GM03348 (cell line): Measurements from ENCODE around the gene SLC25A18.
A peak's percentile ranks its signal among the peaks of the same experiment; 100 is the strongest.
"Not testable (repeated sequence)": the region's sequence is repeated elsewhere in the genome, so short reads cannot be mapped to it uniquely, and the experiment has no call there.

Experiments
- DNase-seq: peaks from one replicate; pipeline ENCODE4 v3.0.0; 2012; ENCODE audit warnings: low spot score

The SLC25A18 gene

DNA sequence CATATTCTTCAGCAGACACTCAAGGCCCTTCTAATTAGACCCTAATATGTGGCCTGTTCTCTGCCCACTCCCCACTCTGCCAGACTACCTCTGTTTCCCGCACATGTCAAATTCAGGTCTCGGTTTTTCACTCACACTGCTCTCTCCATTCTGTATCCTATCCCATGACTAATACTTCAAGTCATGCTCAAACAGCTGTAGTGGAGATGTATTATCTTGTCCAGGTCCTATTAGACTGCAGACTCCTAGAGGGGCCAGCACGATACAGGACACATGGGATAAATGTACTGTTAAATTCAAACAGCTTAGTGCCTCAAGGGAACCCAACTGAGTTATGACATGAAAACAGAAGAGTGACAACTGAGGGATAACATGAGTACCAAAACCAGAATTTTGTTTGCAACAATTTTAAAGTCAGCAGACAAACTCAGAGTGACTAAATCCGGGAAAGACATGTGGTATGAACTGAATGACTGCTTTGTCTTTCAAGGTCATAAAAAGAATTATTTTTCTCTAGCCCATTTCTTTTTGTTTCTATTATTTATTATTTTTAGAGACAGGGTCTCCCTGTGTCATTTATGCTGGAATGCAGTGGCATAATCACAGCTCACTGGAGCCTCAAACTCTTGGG, 44.7 kb downstream of the SLC25A18 start:
- no peak for DNase-seq

DNA sequence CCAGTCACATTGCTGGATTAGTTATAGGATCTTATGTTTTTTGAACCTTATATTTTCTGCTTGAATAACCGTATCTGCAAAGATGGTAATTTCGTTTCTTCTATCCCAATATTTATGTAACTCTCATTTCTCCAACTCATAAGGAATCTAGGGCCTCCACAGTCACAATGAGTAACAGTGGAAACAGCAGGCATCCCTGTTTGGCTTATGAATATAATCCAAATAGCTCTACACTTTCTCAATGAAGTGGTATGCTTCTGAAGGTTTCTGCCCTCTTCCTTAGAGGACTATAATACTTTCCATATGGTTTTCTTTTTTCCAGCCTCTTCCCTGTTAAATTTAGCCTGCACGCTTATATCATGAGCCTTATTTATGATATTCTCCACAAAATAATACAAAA, 48.8 kb downstream of the SLC25A18 start:
- DNase-seq: no peak

DNA sequence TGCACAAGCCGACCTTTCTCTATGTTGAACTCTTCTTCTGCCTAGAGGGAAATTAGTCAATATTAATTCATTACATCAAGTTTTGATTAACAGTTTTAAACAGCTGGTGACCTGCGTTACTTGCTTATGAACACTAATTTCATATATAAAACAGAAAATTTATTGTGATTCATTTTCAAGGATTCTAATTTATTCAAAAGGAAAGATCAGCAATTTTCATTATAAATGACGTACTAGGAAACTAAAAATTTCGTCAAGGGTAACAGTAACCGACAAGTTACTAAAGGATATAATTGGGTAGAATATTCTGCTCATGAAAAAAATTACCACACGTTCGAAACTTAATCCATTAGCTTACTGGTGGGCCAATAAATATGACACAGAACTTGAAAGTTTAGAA, 50.0 kb downstream of the SLC25A18 start:
- no peak for DNase-seq

DNA sequence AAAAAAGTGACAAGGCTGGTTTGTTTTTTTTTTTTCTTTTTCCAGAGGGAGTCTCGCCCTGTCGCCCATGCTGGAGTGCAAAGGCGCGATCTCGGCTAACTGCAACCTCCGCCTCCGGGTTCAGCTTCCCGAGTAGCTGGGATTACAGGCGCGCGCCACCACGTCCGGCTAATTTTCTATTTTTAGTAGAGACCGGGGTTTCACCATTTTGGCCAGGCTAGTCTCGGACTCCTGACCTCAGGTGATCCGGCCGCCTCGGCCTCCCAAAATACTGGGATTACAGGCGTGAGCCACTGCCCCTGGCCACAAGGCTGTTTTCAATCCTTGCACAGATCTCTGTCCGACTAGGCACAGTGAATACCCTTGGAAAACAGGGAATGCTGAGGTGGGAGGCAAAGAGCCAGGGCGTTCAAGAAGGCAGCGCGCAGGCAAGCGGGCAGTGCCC, 64.7 kb downstream of the SLC25A18 start:
- DNase-seq: no peak

DNA sequence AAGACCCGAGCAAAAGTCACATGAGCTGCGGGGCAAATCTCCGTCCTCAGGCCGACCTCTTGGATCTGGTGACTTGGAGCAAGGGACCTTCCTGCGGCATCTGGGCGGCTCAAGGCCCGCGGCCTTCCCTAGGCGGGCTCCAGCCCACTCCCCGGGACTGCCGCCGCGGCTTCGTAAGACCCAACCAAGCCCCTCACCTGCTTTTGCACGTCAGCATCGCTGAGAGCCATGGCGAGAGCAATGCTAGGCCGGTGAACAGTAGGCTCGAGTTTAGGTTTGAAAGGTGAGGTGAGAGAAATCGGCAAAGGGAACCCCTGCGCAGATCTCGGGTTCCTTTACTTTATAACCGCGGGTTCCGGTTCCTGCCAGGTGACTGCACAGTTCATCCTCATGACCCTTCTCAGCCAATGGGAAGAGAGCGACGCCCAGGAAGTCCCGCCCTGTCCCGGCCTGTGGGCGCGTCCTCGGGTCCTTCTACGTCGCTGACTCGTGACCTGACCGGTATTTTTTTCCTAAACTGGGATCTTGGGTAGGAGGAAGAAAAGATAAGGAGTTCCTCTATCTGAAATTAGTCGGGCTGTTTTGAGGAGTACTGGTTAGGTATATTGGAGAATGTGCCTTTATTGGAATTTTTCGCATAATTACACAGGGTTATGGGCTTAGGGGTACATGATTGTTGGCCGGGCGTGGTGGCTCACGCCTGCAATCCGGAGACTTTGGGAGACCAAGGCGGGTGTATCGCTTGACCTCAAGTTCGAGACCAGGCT, 65.3 kb downstream of the SLC25A18 start, which contains the start of gene ATP6V1E1:
Gene ATP6V1E1 (minus strand): TSS at position 344 of the 767 bp plus-strand sequence. CDS start 114 bp downstream, at position 230.
- peak; percentile 99 for DNase-seq

DNA sequence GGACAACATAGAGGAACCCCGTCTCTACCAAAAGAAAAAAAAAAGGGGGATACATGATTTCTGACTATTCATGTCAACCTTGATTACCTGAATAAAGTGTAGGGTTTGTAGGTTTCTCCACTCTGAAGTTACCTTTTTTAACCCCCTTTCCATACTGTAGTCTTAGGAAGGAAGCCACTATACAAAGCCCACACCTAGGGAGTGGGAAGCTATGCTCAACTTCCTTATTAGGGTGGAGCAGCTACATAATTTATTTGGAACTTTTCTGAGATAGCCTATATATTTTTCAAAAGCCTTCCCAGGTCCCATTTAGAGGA, 65.8 kb downstream of the SLC25A18 start:
- no peak for DNase-seq

DNA sequence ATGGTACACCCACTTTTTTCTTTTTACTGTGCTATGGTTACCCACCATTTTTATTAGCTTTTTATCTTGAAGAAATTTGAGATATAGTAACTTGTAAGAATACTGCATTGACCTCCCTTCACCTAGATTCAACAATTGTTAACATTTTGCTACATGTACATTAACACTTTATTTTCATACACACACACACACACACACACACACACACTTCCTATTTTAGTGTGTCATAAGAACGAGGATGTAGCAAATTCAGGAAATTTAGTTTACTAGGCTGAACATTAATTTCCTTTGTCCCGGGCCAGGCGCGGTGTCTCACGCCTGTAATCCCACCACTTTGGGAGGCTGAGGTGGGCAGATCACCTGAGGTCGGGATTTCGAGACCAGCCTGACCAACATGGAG, 66.3 kb downstream of the SLC25A18 start:
- no peak for DNase-seq

DNA sequence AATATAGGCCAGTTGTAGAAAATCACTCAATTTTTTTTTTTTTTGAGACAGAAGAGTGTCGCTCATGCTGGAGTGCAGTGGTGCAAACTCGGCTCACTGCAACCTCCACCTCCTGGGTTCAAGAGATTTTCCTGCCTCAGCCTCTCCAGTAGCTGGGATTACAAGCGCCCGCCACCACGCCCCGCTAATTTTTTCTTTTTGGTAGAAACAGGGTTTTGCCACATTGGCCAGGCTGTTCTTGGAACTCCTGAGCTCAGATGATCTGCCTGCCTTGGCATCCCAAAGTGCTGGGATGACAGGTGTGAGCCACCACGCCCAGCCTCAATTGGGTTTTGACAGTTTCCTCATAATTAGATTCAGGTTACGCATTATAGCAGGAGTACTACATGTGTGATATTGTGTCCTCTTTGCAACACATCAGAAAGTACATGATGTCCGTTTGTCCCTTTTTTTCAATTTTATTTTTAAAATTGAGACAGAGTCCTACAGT, 67.8 kb downstream of the SLC25A18 start:
- DNase-seq: no peak

DNA sequence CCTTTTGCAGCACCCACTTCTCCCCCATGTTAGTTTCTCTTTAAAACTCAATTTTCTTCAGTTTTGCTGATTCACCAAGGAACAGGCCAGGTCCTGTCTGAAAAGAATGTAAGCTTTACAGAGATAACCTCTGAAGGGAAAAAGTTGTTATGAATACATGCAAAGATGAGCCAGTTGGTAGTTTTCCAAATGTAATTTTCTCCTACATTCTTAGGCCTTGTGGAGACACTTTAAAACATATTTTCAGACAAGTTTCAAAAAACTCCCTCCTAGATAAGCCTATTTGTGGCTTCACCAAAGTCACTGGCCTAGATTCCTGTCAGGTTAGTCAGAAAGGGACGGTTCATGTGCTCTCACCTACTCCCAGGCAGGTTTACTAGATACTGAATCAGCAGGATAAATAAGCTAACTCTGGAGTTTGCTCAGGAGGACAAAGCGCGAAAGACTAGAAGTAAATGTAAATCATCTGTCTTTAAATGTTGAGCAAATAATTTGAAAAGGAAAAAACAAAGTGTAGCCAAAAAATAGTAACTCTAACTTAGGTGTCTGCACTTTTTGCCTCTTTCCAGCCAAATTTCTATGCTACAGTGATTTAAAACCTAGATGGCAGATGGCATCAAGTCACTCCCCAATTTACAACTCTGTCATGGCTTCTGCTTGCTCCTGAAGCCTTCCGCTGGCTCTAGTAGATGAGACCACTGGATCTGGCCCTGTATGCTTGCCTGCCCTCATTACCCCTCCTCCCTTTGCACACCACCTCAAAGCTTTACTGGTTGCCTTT, 70.1 kb downstream of the SLC25A18 start:
- DNase-seq: peak; percentile 48

DNA sequence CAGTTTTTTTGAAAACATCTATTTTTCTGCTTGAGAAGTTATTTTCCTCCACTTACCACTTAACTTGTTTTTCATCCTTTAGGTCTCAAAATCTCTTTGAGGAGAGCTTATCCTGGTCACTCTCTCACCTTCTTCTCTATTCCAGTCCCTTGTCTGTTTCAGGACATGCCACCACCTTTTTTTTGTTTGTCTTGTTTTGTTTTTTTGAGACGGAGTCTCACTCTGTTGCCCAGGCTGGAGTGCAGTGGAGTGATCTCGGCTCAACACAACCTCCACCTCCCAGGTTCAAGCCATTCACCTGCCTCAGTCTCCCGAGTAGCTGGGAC, 70.7 kb downstream of the SLC25A18 start:
- DNase-seq: no peak

DNA sequence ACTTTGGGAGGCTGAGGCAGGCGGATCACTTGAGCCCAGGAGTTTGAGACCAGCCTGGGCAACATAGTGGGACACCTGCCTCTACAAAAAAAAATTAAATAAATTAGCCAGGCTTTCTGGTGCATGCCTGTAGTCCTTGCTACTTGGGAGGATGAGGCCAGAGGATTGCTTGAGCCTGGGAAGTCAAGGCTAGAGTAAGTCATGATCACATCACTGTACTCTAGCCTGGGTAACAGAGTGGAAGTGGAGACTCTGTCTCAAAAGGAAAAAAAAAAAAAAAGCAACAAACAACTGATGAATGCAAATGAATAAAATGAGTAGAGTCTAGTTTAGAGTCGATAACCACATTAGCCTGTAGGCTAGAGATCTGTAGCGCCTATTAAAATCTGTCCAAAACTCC, 71.4 kb downstream of the SLC25A18 start:
- no peak for DNase-seq

DNA sequence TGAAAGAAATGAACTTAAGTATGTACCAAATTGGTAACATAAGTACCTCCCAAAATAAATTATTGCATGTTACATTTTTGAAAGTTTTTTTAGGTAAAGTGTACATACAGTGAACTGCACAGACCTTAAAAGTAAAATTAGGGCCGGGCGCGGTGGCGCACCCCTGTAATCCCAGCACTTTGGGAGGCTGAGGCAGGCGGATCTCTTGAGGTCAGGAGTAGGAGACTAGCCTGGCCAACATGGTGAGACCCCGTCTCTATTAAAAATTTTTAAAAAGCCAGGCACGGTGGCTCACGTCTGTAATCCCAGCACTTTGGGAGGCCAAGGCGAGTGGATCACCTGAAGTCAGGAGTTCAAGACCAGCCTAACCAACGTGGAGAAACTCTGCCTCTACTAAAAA, 73.6 kb downstream of the SLC25A18 start:
- not testable (repeated sequence) for DNase-seq

DNA sequence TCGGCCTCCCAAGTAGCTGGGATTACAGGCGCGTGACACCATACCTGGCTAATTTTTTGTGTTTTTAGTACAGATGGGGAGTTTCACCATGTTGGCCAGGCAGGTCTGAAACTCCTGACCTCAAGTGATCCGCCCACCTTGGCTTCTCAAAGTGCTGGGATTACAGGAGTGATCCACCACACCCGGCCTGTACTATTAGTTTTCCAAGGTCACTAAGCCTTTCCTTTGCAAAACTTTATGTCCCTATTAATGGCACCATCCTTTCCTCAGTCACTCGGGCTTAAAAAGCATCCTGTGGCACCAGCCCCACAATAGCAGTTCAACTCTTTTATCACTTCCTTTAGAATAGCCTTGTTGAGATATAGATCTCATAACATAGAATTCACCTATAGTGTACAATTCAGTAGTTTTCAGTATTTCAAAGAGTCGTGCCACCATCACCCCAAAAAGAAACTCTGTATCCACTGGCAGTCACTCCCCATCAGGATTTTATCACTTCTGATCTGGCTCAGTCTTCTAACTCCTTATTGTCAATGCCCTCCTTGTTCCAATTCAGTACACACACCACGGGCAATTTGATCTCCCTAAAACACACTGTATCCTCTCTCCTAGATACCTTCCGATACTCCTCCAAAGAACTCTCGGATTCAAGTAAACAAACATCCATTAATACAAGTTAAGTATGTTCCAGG, 74.3 kb downstream of the SLC25A18 start:
- no peak for DNase-seq

DNA sequence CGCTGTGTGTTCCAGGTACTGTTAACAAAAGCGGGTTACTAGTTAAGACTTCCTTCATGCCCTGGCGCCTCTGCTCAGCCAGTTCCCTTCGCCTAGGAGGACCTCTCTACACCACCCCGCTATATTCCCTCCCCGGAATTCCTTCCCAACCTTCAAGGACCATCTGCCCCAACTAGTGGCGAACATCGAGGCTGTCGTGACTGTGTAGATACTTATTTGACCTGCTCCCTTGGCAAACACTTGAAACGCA, 74.8 kb downstream of the SLC25A18 start:
- DNase-seq: peak; percentile 62

DNA sequence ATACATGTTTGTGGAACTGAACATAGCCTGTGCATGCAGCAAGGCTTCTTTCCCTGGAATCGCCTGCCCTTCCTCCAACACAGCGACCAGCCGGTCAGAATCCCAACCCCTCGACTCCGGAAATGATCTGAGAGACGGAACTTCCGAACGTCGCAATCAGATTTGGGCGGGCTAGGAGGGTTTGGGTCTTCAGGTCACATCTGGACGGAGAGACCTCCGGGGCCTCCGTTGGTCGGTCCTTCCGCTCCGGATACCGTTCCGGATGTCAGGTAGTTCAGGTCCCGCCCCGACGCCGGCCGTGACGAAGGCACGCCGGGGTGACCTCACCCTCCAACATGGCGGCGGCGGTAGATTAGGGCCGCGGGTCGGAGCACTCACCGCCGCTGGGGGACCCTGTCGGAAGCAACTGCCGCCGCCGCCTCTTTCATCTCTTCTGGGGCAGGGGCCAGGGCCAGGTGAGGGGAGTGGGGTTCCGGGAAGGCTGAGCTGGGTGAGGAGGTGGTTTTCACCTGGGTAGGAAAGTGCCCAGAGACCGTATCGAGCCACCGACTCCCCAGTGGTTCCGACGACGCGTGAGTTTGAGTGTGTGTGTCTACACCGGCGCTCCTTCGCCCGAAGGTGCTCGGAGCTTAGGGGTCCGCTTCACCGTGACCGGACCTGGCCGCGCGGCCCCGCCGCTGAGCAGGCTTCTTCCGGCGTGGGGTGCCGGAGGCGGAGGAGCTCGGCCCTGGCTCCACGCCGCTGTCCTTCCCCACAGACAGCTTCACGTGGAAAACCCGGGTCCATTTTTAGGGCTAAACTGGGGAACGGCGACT, 75.3 kb downstream of the SLC25A18 start, which contains the start of gene BCL2L13:
Gene BCL2L13 (plus strand): TSS at position 326 of the 815 bp plus-strand sequence. CDS start 16,955 bp downstream, outside the sequence.
- DNase-seq: peak; percentile 95

DNA sequence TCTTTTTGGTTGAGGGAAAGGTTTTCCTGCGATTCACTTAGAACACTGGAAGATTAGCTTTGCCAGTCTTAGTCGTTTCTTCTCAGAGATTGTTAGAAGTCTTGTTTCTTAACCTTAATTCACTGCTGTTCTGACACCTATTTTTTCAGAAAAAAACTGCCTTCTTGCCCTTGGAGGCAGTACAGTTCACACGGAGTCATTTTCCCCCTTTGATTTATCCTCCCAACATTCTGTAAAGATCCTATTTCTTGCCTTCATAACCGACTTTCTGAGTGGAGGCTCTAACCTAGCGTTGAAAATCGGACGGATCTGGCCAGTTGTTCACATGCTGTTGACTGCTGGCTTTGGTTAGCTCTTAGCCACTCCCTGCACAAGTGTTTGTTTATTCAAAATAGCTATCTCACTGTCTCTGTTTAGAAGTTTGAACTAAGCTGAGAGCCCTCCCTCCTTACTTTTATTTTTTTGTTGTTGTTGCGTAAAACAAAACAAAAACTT, 76.0 kb downstream of the SLC25A18 start:
- DNase-seq: peak; percentile 67
